ENCODE data around the gene APOO.

APOO gene

DNA sequence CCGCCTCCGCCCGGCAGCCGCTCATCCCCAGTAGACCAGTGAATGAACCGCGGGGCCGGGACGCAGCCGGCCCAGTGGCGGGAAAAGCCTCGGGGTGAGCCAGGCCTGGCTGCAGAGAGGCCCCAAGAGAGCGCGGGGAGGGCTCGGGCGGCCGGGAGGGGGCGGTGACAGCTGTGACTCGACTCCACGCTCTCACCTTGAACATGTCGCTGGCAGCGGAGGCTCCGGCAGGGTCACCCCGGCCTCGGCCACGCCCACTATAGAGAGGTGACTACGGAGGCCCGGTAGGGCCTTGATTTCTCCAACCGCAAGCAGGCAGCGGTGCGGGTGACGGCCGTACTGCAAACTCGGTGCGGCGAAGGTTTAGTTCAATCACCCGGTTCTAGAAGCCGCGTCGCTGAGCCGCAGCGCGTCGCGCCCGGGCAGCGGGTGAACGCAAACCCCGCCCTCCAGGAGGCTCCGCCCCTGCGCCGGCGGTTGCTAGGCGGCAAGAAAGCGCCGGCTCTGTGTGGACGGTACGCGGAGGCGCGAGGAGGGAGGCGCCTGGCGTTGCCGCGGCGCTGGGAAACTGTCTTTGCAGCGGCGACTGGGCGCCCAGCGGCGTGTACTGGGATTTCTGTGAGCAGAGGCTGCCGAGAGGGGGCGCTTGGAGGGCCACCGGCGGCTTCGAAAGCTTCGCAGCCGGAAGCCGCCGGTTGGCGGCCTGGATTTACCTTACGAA, at the start of gene APOO, which contains the start of gene CXorf58:
Gene APOO, minus strand, starts transcription at position 441 of the 721 bp plus-strand sequence. Its CDS starts 236 bp downstream, at position 205.
Gene CXorf58, plus strand, starts transcription at position 509 of the 721 bp plus-strand sequence. CDS start 2,297 bp downstream, outside the sequence.
- peak; percentile 88 for DNase-seq

DNA sequence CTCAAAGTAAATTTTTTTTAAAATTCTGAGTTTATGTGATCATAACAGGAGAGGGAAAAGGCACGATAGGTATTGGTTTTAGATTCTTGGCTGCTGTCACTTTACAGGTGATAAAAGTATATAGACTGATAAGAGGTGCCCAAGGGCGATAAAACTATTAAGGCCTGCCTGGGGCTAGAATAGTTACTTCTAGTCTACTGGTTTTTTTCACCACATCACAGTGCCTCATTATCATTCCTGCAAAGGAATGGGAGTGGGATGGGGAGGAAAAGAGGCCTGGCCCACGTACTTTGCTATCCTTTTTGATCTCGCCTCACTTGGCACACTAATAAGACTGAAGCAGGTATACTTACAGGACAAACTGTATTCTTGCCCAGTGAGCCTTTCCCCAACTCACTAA, 46.7 kb upstream of the APOO start:
- no peak for DNase-seq

DNA sequence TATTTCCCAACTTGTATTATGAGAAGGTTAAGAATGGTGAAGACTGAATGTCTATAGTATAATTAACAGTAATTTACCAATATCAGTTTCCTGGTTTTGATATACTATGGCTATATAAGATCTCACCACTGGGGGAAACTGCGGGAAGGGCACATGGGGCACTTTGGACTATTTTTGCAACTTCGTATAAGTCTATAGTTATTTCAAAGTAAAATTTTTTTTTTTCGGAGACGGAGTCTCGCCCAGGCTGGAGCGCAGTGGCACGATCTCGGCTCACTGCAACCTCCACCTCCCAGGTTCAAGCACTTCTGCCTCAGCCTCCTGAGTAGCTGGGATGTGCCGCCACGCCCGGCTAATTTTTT, 46.2 kb upstream of the APOO start:
- no peak for DNase-seq

DNA sequence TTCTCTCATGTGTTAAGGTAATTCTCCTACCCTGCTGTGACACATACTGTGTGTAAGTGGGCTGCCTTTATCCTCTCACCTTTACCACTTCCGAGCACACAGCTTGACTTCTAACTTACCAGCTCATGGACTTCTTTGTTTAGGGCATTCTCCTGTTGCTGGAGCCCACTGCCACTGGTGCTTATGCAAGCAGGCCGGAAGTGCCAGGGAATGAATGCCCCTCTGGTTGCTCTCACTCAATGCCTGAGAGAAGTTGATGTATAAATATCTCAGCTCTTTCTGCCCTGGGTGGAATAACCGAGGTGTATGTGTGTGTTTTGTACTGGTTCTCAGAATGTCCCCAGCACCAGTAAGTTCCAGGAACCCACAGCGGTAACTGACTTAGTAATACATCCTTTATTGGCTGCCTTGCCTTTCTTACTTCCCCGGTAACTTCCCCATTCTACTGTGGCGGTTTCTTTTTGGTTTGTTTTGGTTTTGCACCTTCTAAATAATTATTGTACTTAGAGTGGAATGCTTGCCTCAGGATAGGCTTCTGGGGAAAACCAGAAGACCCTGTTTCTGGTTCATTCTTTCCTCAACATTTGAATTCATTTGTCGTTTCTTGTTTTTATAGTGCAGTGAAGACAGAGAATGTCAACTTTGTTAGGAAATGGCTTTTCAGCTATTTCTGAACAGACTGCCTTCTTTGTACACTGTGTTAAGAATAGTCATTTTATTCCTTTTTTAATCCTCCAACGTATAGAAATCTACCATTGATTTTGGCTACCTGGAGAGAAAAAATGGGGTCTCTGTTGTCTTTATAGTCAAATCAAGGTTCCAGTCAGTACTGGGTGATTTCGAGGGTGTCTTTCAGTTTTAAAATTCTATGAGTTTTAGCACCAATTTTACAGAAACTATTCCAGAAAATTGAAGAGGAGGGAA, 45.5 kb upstream of the APOO start:
- no peak for DNase-seq

DNA sequence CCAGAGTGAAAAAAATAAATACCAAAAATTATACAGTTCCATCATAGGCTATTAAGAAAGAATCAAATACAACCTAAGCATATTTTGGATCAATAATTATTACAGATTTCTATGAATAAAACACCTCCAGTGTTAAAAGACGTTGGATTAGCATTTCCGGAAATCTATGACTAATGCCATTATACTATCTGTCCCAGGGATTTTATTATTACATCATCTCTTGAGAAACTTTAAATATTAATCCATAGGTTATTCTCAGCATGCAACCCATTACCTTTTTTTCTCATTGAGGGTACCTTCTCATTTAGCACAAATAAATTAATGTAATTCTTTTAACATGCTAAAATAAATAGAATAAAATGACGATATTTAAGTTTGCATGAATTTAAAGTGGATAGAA, 44.7 kb upstream of the APOO start:
- DNase-seq: no peak

DNA sequence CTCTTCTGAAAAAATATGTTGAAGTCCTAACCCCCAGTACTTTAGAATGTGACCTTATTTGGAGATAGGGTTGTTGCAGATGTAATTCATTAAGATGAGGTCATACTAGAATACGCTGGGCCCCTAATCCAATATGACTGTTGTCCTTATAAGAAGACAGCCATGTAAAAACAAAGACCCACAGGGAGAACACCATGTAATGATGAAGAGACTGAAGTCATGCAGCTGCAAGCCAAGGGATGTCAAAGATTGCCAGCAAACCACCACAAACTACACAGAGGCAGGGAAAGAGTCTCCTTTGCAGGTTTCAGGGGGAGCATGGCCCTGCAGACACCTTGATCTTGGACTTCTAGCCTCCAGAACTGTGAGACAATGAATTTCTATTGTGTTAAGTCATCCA, 37.5 kb upstream of the APOO start:
- DNase-seq: no peak

DNA sequence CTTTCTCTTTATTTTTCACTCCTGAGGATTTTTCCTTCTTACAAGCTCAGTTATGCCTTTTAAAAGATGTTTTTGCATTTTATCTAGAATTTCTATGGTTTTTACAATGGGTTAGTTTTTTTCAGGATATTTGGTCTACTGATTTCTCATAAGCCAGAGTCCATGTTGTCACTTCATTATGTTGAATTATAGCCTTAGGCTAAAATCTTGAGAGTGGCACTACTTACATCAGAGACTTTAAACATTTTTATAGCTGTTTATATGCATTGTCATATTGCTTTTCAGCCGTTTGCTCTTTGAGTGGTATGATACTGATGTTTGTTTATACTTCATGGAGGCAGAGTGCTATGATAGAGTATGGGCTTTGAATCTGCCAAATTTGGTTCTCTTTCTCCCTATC, 36.5 kb upstream of the APOO start:
- DNase-seq: no peak

DNA sequence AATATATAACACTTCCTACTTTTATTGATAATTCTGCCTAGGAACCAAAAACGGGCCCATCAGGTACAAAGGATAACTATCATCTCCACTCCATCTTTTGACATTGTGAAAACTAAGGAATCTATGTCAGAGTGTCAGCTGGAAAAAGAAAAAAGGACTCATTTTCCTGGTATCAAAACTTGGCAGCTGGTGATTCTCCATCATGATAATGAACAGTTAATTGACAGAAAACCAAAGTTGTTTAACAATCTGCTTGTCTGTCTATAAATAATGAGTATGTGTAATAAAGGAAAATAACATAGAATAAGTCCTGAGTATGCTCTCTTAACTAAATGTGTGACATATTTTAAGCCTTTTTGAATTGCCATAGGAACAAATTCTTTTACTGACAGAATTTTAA, 31.5 kb upstream of the APOO start:
- no peak for DNase-seq

DNA sequence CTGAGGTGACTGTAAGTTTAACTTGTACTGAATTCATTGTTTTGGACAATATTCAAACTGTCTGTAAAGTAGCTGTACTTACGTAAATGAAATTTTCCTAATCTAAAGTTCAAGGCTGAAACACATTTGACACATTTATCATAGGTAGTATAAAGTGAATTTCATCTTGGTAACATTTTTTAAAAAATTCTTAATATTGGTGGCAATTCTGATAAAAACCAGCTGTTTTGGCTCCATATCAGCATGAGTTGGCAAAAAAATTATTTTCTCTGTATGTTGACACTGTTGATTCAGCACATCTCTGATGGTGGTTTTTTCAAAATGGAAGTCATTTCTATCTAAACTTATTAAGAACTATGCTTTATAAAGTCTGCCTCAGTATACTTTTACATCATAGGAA, 31.0 kb upstream of the APOO start:
- DNase-seq: no peak

DNA sequence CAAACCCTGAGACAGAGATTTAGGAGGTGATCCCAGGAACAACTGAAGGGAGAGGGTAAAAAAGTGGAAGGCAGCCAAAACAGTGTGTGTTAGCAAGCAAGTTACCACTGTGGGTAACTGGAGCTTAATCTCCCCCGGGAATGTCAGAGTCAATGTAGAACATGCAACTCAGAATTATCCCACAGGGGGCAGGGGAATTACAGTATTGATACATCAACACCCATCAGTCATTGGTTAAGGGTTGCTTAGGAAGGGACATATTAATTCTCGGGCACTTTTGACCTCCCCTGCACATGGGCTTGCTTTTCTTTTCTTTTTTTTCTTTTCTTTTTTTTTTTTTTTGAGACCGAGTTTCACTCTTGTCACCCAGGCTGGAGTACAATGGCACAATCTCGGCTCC, 29.4 kb upstream of the APOO start:
- no peak for DNase-seq

DNA sequence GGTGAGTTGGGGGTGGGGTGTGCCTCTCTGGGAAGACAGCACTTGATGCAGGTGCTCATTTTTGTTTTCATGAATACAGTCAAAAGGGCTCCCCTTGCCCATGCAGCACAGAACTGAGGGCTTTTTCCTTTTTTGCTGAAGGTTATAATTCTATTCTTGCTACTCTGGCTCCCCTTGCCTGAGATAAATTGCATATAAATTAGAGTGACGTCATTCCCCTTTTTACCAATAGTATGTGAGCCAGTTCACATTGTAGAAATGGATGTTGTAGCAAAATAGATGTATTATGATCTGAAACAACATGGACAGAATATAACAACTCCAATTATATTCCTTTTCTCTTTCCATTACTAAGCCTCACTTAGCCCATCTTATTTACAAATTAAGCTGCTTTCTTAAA, 28.4 kb upstream of the APOO start:
- no peak for DNase-seq

DNA sequence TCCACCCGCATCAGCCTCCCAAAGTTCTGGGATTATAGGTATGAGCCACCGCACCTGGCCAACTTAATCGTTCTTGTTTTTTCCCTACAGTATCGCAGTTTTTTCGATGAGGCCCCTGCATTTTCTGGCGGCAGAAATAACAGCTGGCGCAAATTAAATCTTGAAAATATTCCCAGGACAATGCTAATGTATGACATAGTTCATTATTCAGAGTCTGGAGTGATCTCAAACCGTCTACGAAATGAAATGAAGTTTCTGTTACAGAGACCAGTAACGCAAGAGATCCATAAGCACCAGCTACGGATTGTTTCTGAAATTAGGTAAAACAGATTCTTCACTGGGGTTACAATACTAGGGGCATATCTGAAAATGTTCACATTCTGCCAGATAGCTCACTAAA, 27.4 kb upstream of the APOO start:
- DNase-seq: no peak

DNA sequence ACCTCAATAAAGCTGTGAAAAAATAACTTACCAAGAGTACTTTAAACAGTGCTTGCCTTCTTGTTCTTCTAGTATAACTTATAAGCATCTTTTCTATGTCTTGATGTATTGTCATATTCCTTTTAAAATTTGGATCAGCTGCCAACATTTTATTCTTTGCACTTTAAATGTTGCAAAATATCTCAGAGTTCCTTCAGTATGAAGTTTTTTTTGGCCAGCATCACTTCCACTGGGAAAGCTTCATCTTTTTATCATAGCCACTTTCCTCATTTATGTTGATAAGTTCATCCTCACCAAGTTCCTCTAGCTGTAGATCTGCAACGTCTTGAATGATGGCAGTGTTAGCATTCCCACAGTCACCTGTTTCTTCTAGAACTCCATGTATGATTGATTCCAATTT, 24.3 kb upstream of the APOO start:
- no peak for DNase-seq

DNA sequence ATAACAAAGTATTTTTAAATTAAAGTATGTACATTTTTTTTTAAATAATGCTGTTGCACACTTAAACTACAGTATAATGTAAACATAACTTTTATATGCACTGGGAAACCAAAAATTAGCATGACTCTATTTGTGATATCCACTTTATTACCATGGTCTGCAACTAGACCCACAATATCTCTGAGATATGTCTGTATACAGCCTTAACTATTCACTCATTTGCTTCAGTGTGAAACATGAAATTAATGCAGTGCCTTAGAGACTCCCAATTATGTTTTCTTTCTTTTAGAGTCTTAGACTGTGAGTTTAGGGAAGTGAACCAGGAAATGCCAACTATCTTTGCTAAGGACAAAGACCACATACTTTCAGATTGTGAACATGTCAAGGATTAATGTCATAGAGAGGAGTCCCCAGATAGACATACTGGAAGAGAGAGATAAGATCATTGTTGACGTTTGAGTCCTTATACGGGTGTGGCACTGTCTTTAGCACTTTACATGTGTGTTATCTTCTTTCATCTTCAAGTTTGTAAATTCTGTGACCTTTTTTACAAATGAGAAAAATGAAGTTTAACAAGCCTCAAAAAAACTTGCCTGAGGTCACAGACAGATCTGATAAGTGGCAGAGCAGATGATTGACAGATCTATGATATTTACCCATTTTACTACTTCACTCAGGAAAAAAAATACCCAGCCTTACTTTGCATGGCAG, 23.3 kb upstream of the APOO start:
- DNase-seq: no peak

DNA sequence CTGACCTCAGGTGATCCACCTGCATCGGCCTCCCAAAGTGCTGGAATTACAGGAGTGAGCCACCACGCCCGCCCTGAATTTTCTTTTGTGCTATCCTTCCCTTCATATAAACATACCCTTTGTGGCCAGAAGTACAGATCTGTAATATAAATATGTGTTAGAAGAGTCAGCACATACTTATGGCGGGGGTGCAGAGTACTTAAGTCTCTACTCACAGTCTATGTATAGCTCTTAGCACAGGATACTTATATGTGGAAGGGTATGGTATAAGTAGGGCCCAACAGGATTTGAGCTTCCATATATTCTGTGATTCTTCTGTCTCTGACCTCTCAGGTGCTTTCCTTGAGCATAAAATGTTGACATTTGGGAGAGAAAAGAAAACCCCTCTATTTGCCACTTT, 18.3 kb upstream of the APOO start:
- DNase-seq: no peak

DNA sequence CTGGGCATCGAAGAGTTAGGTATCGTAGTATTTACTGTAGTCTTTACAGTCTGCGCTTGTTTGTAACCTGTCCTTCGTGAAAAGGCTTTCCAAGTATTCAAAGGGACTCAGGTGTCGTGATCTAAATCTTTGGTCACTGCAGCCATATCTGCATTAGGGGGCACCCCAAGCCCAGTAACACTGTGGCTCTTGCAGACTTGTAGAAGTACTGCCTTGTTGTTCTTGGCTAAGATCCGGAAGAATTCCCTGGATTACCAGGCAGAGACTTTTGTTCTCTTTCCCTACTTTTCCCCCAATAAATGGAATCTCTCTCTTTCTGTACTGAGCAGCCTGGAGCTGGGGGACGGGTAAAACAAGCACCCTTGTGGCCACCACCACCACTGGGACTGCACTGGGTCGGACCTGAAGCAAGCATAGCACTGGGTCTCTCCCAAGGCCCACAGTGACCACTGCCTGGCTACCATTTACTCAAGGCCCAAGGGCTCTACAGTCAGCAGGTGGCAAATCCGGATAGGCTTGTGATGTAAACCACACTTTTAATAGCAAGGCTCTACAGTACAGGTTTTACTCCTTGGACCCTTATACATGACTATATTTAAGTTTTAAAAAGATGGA, 12.1 kb upstream of the APOO start:
- no peak for DNase-seq

DNA sequence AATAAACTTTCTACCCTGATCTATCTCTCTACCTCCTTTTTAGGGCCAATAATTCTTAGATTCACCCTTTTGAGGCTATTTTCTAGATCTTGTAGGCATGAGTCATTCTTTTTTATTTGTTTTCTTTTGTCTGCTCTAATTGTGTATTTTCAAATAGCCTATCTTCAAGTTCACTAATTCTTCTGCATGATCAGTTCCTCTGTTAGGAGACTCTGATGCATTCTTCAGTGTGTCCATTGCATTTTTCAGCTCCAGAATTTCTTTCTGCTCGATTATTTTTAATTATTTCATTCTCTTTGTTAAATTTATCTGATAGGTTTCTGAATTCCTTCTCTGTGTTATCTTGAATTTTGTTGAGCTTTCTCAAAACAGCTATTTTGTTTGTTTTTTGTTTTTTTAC, 11.4 kb upstream of the APOO start:
- no peak for DNase-seq

DNA sequence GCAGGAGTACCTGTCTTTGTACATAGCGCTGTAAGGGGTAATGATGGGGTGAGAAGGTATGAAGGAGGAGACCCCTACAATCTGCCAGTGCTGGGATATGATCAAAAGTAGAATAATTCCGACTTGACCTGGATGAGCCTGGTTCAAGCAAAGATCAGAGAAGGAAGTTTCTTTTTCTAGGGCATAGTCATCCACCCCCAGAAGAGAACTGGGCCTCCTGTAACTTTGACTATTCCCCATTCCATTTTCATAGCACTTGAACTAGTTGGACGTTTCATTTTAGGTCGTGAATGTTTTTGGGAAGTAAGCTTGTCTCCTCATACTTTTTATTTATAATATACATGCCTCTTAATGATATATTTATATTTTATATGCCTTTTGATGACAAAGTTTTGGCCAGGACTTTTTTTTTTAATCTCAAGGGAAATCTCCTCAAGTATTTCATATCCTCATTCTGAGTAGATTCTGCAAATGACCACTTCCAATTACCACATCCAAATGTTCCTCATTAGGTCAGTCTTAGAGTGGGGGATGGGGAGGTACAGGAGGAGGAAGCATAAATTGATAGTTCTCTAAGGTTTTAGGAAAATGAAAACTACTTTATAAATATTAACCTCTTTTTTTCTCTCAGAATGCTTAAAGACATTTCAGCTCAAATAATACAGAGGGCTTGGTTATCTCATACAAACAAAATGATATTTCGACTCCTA, 3.5 kb upstream of the APOO start:
- DNase-seq: no peak

DNA sequence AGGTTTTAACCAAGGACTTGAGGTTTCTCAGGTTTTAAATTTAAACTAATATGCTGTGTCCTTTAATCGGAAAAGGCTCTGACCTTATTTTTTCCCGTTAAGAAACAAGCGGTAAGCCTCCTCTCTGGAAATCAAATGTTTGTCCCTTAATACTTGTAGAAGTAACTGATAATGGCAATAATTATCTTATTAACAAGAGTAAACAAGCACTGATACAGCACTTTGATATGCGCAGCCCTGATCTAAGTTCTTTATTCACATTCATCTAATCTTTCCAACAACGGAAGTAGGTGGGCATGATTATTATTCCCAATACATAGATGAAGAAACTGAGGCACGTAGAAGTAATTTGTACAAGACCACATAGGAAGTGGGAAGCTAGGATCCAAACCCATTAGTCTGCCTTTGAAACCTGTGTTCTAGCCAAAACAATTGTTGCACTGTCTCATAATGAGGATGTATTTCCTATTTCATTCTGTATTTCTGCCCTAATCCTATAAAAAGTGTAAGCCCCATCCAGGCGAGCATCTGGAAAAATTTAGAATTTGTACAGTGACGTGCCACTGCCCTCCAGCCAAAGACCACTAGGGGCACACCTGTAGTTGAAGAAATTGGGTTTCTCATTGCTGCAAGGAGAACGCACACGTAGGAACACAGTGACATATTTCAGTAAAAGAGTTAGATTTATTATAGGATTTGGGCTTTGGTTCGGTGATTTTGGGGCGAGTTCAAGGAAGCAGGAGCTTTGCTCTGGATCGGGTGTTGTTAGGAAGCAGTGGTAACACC, 674 bp upstream of the APOO start:
- DNase-seq: no peak

DNA sequence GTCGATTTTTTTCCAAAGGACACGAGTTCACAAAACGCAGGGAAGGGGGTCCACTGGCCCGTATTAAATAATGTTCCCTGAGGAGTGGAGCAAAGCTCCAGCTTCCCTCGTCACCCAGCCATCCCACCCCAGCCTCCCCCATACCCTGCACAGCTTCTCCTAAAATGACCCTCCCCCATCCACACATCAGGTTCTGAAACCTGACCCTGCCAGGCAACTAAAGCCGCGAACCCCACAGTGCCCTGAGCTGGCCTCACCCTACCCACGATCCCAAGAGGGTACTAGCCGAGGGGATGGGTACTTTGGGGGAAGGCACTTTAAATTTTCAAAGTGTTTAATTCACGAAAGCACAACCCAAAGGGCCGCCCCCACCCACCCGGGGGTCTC, 634 bp downstream of the APOO start:
- DNase-seq: no peak

DNA sequence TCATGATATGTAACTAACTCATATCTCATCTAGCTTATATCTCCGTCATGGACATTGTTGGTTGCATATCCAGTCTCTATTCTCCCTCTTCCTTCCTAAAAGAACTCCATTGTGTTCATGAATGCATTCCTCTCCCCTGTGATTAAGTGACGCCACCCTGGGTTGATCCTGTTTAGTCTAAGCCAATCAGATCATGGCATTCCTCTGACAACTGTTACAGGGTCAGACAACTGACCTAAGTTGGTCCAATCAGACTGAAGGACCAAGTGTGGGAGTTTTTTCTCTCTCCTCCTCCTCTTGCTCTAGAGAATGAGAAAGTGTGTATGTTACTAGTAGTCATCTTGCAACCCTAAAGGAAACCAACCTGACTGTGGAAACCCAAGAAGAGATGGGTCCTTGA, 3.6 kb downstream of the APOO start:
- no peak for DNase-seq

DNA sequence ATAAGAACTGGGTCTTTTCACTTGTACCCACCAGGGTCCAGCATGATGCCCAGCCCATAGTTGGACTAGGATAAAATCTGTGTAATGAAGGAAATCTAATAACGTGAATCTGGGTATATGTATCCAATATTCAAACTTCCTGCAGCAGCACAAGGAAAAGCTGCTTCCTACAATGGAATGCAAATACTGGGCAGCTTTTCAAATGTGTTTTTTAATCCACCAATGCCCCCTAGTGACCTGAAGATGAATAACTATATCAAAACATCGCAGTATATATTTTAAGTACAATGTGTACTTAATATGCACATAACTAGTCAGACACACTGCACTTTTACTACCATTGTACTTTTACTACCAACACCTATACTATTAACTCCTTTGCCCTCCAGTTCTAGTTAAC, 5.3 kb downstream of the APOO start:
- peak; percentile 9 for DNase-seq
